CD4-positive, alpha-beta T cell treated with Interferon gamma for 1 hour (primary cell): Measurements from ENCODE around the gene NOCT.
"Not testable (repeated sequence)": the region's sequence is repeated elsewhere in the genome, so short reads cannot be mapped to it uniquely, and the experiment has no call there.

Experiments used
- DNase-seq: peaks from one replicate; pipeline ENCODE4 v3.0.0-alpha.2; 2020

NOCT gene

DNA sequence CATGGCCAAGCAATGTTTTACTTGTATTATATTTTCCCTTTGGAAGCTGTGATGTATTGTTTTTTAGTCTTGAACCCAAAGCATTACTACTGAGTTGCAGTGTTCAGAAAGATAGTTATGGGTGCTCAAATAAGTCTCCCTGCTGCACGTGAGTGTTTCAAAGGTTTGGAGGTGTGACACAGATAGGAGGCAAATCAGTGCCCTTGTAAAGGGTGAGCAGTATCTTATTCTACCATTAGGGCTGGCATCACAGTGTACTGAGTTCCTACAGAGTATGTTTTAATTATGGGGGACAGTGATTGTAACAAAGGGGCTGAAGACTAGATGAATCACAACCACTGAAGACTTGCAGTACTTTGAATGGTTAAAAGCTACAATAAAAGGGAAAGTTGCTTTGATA, 38.3 kb downstream of the NOCT start:
- DNase-seq: no peak

DNA sequence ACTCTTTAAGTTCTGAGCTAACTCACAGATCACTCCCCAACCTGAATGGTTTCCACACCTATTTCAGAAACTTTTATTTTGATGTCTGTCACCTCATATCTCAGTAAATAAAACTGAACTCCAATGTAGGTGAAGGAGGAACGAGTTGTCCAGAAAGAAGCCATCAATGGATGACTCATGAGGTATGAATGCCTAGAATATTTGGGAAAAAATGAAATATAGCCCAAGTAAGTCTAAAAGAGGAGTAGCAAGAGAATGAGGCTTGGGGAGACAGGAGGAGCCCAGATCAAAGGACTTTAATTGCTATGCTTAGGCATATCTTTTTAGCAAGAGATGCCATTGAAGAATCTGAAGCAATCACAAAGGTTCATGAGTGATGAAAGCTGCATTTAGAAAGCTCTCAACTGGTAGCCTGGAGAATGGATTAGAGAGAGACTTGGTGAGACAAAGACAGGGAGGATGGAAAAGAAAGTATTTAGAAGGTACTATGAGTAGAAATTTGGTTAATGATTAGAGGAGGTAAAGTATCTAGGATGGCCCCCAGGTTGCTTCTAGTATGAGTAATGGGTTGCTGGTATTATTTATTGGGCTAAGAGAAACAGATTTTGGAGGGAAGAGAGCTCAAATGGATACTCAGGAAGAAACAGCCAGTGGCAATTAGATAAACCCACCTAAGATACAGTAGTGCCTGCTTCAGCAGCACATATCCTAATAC, 39.4 kb downstream of the NOCT start:
- no peak for DNase-seq

DNA sequence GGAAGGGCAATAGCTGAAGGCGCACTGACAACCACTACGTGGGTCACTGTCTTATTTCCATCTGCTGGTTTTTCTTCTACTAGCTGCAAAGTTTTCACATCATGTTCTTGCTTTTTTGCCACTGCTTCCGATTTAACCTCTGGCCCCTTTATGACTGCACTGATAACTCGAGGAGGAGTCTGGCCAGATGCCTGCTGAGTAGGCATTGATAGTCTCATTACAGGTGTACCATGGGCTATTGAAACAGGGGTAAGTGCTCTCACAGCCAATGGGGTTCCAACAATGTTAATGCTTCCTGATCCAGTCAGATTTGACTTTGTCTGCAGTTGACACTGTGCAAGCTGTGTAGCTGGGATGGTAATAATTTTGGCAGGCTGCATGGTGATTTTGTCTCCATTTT, 43.4 kb downstream of the NOCT start:
- not testable (repeated sequence) for DNase-seq

DNA sequence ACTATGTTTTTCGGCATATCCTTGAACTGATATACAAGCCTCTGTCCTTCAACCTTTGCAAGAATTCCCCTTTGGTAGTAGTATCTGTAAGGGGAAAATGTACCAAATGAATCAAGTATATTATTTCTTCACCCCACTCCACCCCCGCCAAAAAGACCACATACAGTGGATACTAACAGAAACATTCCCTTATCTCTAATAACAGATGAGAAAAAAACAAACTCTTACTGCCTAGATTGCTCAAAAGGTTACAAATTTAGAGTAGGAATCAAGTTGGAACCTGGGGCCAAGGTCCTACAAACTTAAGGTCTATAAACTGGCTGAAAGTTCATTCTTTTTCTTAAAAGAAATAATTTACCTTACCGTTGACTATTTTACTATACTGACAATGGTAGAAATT, 45.0 kb downstream of the NOCT start:
- DNase-seq: no peak

DNA sequence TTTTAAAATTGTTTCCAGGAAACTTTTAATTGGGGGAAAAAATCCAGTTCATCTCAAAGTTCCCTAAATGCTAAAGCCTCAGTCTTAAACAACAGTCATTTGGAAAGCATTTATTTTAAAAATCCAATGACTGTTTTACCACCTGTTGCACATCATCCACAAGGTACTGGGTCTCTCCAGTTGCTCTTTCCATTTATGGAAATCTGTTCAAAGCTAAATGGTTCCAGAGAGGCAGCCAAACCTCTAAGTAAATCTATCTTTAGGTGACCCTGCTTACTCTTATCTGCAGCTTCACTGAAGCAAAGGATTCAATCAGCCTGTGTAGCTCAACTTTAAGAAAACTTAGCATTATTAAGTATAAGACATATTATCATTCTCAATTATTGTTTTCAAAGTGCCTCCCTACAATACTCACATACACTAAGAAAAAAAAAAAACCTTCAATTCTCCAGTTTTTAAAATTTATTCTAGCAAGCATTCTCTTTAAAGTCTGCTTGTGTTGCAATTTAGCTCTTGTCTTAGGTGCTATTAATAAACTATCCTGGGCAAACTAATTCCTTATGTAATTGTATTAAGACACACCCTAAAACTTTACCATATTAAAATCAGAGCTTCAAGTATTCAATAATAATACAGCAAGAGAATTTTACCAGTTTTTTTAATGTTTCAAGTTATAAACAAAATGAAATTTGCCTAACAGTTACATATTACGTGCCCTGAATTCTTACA, 60.6 kb downstream of the NOCT start:
- no peak for DNase-seq

DNA sequence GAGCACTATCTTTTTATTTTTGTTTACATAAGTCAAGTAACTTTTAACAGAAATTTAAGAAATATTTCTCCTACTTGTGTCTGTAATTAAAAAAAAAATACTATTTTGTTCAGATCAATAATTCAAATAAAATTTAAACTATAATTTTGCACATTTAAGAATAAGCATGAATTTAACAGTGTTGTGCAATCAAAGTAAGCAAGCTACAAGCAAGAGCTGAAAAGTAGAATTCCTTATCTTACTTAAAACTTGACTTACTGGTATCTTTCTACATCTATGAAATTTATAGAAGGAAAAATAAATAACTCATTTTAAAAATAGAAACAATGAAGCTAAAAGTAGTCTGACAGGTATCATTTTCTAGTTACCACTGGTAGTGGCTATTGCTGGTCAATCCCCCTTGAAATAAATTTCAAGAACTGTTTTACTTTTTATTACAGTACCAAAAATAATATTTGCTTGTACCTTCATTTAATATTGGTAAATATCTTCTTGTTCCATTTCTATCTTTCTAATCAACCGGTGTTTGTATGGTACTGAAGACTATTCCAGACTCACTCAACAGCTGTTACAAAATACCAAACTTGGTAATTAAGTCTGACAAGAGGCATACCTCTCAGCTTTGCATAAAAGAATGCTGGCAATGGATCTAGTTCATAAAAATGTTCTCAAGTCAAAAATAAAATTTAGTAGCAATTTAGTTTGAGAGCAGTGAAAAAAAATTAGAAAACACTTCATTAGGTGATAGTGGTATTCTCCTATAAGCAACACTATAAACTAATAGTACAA, 62.2 kb downstream of the NOCT start:
- no peak for DNase-seq

DNA sequence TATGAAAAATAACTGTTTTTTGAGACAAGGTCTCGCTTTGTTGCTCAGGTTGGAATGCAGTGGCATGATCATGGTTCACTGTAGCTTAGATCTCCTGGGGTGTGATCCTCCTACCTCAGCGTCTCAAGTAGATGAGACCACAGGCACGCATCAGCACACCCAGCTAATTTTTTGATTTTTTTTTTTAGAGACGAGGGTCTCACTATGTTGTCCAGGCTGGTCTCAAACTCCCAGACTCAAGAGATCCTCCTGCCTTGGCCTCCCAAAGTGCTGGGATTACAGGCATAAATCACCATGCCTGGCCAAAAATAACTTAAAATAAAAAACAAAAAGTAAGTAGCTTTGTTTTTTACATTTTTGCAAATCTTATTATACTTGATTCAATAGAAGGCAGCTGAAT, 63.3 kb downstream of the NOCT start:
- DNase-seq: no peak

DNA sequence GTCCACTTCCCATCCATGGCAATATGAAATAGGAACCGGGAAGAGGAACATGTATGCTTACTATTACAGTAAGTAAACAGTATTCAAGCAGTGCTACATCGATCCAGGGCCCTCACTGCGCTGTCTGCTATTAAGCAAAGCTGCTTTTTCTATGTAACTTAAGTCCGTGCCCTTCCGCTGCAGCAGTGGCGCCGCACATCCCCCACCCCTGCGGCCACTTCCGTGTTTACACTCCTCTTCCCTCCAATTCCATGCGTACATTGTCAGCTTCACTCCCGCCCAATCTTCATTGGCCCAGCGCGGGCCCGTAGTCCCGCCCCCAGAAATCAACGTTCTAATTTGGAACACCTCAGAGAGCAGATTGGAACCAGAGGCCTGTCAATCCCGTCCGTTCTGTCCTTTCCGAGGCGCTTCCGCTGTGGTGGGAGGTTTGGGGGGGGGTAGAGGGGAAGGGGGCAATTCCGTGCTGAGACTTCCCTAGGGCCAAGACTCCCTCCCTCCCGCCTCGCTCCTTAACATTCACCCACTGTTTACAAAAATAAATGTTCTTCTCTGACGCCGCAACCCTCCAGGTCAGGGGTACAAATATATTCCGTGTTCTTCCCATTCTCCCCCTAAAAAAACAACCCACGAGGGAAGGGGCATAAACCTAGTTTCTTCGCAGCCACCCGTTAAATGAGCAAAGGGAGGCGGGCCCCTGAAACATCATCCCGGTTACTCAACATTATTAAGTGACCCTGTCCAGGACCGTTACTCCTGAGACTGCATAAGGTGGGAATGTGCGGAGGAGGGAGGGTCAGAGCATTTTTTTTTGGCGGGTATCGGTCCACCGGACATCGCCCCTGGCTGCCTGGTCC, 67.4 kb downstream of the NOCT start:
- peak; percentile 93 for DNase-seq

DNA sequence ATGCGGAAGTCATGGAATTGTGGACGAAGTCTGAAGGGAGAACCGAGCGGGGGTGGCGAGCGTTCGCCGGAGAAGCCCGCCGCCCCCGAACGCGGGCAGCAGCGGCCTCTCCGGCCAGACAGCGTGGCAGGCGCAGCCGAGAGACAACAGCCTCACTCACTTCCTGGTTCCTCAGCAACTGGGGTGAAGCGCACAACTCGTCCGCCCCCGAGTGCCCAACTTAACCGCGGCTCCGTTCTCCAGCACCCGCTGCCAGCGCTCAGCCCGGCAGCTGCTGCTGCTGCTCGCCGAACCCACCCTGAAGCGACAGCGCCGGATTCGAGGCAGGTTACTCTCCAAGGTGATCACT, 68.0 kb downstream of the NOCT start:
- peak; percentile 68 for DNase-seq

DNA sequence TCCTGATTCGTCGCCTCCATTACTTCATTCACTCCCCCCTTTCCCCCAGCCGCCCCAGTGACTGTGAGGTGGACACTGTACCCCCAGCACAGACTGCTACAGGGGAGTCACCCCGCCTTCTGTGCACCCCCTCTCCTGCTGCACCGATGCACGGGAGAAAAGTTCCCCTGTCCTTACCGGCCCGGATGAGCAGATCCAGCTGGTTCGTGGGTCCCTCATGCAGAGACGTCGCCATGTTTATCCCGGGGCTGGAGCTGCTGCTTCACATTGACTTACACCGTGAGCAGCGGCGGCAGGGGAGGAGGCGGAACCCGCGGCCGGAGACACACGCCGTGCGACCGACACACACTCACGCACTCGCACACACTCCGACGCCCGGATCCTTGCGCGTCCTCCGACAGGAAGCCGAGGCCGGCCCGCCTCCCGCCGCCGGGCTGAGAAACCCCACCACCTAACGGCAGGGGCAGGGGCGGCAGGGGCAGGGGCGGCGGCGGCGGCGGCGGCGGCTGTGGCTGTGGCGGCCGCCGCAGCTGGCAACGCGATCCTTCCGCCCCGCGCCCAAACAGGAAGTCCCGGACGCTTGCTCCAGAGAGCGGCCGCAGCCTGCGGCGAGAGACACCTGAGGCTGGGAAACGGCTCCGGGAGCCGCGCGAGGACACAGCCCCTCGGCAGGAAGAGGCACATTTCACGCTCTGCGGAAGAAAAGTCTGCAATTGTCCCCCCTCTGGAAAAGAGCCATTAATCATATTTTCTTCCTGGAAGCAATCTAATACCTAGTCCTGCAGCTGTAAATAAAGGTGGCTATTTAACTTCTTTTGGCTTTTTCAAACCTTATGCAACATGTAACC, 68.6 kb downstream of the NOCT start:
- peak; percentile 84 for DNase-seq

DNA sequence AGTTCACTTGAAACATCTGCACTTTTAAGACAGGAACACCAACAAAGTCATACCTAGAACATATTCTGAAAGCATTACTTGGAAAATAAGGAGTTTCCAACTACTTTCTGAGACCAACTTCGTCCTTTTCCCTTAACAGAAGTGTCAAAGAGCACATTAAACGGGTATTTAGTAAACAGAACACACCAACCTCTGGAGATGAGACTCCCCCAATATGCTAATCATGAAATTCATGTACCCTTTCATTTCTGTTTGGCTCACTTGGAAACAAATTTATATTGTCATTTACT, 69.2 kb downstream of the NOCT start:
- no peak for DNase-seq

DNA sequence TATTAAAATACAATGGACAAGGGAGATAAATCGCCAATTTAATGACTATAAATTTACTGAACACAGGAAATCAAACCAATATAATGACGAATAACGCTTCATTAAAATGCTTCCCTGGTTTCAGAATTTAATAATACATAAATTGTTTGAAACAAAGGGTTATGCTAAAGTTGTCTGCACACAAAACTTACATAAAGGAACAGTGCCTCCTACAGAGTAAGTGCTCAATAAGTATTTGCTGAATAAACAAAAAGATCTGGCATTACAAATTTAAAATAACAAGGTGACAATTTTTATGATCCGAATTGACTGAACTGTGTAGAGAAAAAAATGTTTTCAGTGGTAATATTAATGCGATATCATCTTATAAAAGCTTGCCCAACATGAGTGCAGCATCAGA, 69.6 kb downstream of the NOCT start:
- DNase-seq: no peak

DNA sequence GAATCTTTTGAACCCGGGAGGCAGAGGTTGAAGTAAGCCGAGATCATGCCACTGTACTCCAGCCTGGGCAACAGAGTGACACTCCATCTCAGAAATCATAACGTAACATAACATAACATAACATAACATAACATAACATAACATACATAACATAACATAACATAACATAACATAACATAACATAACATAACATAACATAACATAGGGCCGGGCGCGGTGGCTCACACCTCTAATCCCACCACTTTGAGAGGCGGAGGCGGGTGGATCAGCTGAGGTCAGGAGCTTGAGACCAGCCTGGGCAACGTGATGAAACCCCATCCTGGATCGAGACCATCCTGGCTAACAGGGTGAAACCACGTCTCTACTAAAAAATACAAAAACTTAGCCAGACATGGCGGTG, 76.7 kb downstream of the NOCT start:
- no peak for DNase-seq
